Measurements from ENCODE around the gene EHF.
"Not testable (repeated sequence)": the region's sequence is repeated elsewhere in the genome, so short reads cannot be mapped to it uniquely, and the experiment has no call there.

The EHF gene

GRCh38 chr11:34665077-34665835 lies 44.4 kb downstream of the EHF start:
- FAIRE-seq = no peak

GRCh38 chr11:34667810-34668582 lies 47.1 kb downstream of the EHF start:
- FAIRE-seq (no peak), DNase-seq (ENCODE audit: low spot score) (no peak)

More at GRCh38 chr11:34665077-34665835, 44.4 kb downstream of the EHF start:
- no peak for DNase-seq (ENCODE audit: low spot score)

- DNase-seq (ENCODE audit: low spot score) (no peak), FAIRE-seq (no peak)
Measured at GRCh38 chr11:34668583-34669053, 47.7 kb downstream of the EHF start.

GRCh38 chr11:34669458-34669857 lies 48.6 kb downstream of the EHF start:
- FAIRE-seq = no peak

GRCh38 chr11:34671117-34671516 lies 50.2 kb downstream of the EHF start:
- FAIRE-seq = no peak

More at GRCh38 chr11:34669458-34669857, 48.6 kb downstream of the EHF start:
- no peak for DNase-seq (ENCODE audit: low spot score)

GRCh38 chr11:34671946-34672345 lies 51.1 kb downstream of the EHF start:
- FAIRE-seq = no peak
- DNase-seq (ENCODE audit: low spot score) = no peak

More at GRCh38 chr11:34671117-34671516, 50.2 kb downstream of the EHF start:
- no peak for DNase-seq (ENCODE audit: low spot score)

- peak; percentile 42 for FAIRE-seq
- DNase-seq (ENCODE audit: low spot score) = no peak
Measured at GRCh38 chr11:34674038-34674437, 53.1 kb downstream of the EHF start.

GRCh38 chr11:34676227-34676626 lies 55.3 kb downstream of the EHF start:
- DNase-seq (ENCODE audit: low spot score) (no peak), FAIRE-seq (no peak)

- DNase-seq (ENCODE audit: low spot score) (no peak), FAIRE-seq (no peak)
Measured at GRCh38 chr11:34679681-34680080, 58.8 kb downstream of the EHF start.

GRCh38 chr11:34680206-34680605 lies 59.3 kb downstream of the EHF start:
- FAIRE-seq = no peak
- peak; percentile 42 for DNase-seq (ENCODE audit: low spot score)

GRCh38 chr11:34680918-34681586 lies 60.2 kb downstream of the EHF start:
- peak; percentile 71 for FAIRE-seq
- DNase-seq (ENCODE audit: low spot score) = peak; percentile 82

- FAIRE-seq = peak; percentile 93
- DNase-seq (ENCODE audit: low spot score) = peak; percentile 74
Measured at GRCh38 chr11:34682825-34683224, 61.9 kb downstream of the EHF start.

- DNase-seq (ENCODE audit: low spot score) (no peak), FAIRE-seq (no peak)
Measured at GRCh38 chr11:34683396-34683795, 62.5 kb downstream of the EHF start.

- FAIRE-seq (no peak), DNase-seq (ENCODE audit: low spot score) (no peak)
Measured at GRCh38 chr11:34685864-34686263, 65.0 kb downstream of the EHF start.

GRCh38 chr11:34692299-34692698 lies 71.4 kb downstream of the EHF start:
- not testable (repeated sequence) for DNase-seq (ENCODE audit: low spot score); FAIRE-seq

- FAIRE-seq = no peak
- no peak for DNase-seq (ENCODE audit: low spot score)
Measured at GRCh38 chr11:34696862-34697261, 76.0 kb downstream of the EHF start.

GRCh38 chr11:34706709-34707461 lies 86.0 kb downstream of the EHF start:
- no peak for DNase-seq (ENCODE audit: low spot score)
- no peak for FAIRE-seq

- no peak for DNase-seq (ENCODE audit: low spot score)
- no peak for FAIRE-seq
Measured at GRCh38 chr11:34707462-34707840, 86.6 kb downstream of the EHF start.
